T47D (cell line): ENCODE results near the gene FRY.

Experiments used
- DNase-seq, 2 experiments: peaks; one replicate each; pipeline versions ENCODE4 v3.0.0 to v3.0.0-alpha.2; 2011 to 2012; ENCODE audit warnings: low read depth in 1 of 2, low spot score in 1 of 2
- JUND ChIP-seq: IDR thresholded peaks from 2 replicates; pipeline ENCODE4 v1.6.1; 2012; ENCODE audit warnings: low read depth
- in situ Hi-C: cut with HindIII; loops from 2 replicates; pipeline ENCODE4 v1.10.0; 2016; ENCODE audit warnings: low sequenced_read_pairs, low pct_unique_long_range_greater_than_20kb

FRY gene

DNA sequence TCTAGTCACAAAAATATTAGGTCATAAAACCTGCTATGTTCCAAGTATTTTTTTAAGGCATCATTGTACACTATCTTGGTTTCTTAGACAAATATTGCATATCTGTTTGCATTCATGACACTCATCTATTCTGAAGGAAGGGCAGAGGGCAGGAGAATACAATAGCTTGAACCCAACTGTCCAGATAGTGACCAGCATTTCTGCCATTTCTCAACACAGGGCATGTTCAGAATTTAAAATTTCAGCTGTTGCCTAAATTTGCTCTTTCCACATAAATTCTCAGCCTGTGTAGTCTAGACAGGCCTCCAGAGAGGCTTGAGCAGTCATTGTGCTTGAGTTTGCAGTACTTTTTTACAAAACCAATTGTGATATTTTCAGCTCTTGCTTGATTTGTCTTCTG, 164.1 kb downstream of the FRY start:
- no peak for TF ChIP-seq JUND
- no peak for DNase-seq
- in situ Hi-C loops: no loop called here

- DNase-seq: no peak
- in situ Hi-C loops: no loop called here
- no peak for TF ChIP-seq JUND
Measured at GRCh38 chr13:32199168-32199567, 167.6 kb downstream of the FRY start.

DNA sequence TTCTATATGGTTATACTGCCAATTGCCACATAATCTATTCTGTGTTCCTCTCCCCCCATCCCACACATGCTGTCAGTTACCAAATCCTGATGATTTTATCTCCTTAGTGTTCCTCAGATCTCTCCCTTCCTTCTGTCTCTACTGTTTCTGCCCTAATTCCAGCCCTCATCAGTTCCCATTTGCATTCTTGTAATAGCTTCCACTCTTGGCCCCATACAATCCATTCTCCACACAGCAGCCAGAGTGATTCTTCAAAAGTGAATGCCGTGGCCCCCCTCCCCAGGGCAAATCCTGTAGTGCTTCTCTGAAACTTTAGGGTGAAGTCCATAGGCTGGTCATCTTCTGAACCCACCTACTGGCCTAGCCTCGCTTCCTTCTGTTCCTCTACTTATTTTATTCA, 169.2 kb downstream of the FRY start:
- DNase-seq: no peak
- no peak for TF ChIP-seq JUND
- in situ Hi-C loops: no loop called here

- TF ChIP-seq JUND: no peak
- in situ Hi-C loops: no loop called here
- no peak for DNase-seq
Measured at GRCh38 chr13:32201809-32202208, 170.2 kb downstream of the FRY start.

DNA sequence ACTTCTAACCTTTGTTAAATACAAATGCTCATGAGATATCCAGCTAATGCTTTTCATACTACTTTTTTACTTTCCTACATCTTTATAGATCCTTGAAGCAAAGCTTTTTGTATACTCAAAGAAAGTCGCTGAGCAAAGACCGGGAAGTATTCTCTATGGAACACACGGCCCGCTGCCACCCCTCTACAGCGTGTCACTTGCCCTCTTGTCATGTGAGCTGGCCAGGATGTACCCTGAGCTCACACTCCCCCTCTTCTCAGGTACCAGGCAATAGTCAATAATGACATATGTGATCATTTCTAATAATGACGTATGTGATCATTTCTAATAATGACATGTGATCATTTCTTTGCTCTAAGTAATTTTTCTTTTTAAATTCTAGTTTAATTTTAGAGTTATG, 170.7 kb downstream of the FRY start:
- no peak for DNase-seq
- in situ Hi-C loops: no loop called here
- TF ChIP-seq JUND: no peak

GRCh38 chr13:32203221-32203620, 171.6 kb downstream of the FRY start:
- in situ Hi-C loops: no loop called here
- DNase-seq: no peak
- no peak for TF ChIP-seq JUND

DNA sequence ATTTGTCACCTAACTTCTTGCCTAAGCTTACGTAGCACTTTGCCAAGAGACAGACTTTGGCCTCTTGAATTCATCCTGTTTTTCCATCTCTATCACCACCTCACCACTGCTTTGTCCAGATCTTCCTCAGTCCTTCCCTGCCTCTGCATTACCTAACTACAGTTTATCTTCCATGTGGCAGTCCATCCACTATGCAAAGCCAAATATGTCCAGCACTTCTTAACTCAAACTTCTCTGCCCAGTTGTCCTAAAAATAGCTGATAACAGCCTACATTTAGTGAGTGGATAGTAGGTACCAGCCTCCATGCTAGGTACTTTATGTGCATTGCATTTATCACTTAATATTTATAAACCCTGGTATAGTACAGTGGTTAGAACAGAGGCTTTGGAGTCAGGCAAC, 172.2 kb downstream of the FRY start:
- in situ Hi-C loops: no loop called here
- DNase-seq: no peak
- TF ChIP-seq JUND: no peak

- TF ChIP-seq JUND: no peak
- no peak for DNase-seq
- in situ Hi-C loops: no loop called here
Measured at GRCh38 chr13:32205431-32206096, 174.0 kb downstream of the FRY start.

- peak in 1 of 2 experiments; percentile 49 for DNase-seq
- TF ChIP-seq JUND: no peak
- in situ Hi-C loops: no loop called here
Measured at GRCh38 chr13:32206097-32206740, 174.6 kb downstream of the FRY start.

DNA sequence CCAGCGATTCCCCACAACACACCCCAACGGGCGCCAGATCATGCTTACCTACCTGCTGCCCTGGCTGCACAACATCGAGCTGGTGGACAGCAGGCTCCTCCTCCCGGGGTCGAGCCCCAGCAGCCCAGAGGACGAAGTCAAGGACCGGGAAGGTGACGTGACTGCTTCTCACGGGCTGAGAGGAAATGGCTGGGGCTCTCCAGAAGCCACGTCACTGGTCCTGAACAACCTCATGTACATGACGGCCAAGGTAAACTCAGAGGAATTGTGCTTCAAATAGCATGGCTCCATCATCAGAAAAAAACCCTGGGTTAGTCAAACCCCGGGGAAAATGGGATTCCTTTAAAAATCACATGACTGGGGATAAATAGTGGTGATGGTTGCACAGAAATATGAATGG, 177.3 kb downstream of the FRY start:
- no peak for DNase-seq
- TF ChIP-seq JUND: no peak
- in situ Hi-C loops: no loop called here

GRCh38 chr13:32209652-32210051, 178.1 kb downstream of the FRY start:
- TF ChIP-seq JUND: no peak
- in situ Hi-C loops: no loop called here
- no peak for DNase-seq

DNA sequence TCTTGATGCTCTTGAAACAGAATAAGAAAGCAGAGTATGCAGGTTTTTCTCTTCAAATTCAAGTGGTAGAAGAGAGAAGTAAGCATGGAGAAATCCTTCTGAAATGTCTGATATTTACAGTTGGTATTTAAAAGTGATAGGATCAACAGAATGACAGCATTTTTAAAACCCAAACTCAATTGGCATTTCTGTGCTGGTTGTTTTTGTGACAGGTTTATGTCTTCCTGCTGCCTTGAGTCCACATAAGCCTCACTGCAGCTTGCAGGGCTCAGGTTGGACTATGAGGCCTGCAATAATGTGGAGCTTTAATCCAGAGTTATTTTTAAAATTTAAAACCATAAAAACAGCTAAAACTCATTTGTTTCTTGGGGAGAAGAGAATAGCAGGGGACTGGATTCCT, 178.5 kb downstream of the FRY start:
- TF ChIP-seq JUND: no peak
- DNase-seq: no peak
- in situ Hi-C loops: no loop called here

GRCh38 chr13:32211813-32212212, 180.2 kb downstream of the FRY start:
- DNase-seq: no peak
- no peak for TF ChIP-seq JUND
- in situ Hi-C loops: no loop called here

DNA sequence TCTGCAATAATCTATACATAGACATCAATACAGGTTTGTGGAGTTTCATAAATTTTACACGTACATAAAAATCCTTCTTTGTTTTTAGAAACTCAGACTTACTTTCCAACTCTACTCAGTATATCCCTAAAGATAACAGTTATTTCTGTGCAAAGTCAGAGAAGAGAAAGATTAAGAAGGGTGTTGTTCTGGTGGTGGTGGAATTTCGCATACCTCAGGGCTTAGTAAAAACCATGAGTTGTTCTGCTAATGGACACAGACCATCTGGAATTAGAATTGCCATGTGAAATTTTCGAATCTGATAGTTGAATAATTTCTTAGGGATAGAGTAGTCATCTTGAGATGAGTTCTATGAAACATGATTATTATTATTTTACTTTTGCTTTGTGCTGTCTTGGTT, 180.8 kb downstream of the FRY start:
- in situ Hi-C loops: no loop called here
- no peak for DNase-seq
- TF ChIP-seq JUND: no peak
